Skeletal muscle satellite cell (primary cell): ENCODE data around the gene GCG.

Source experiments
- H3K27me3 ChIP-seq: 2 replicates; pipeline ENCODE4 v1.7.0; 2013; ENCODE audit warnings: low read length; ENCODE audit not compliant: control insufficient read depth, insufficient read depth
- H3K36me3 ChIP-seq: 2 replicates; pipeline ENCODE4 v1.7.0; 2013; ENCODE audit warnings: mild to moderate bottlenecking, control low read depth, low read length; ENCODE audit not compliant: insufficient read depth
- H3K4me1 ChIP-seq: 2 replicates; pipeline ENCODE4 v1.7.0; 2013; ENCODE audit warnings: low read length; ENCODE audit not compliant: control insufficient read depth, insufficient read depth
- H3K4me2 ChIP-seq: 2 replicates; pipeline ENCODE4 v1.7.0; 2013; ENCODE audit warnings: mild to moderate bottlenecking, low read length
- H3K4me3 ChIP-seq: 2 replicates; pipeline ENCODE4 v1.7.0; 2013; ENCODE audit warnings: low read length
- H3K9ac ChIP-seq: 2 replicates; pipeline ENCODE4 v1.7.0; 2013; ENCODE audit warnings: mild to moderate bottlenecking, low read depth, low read length, moderate library complexity
- H3K9me3 ChIP-seq: replicated peaks from 2 replicates; pipeline ENCODE4 v1.7.0; 2013; ENCODE audit warnings: mild to moderate bottlenecking, control low read depth, low read length

GCG gene

GRCh38 chr2:162177301-162177700, 25.3 kb upstream of the GCG start:
- Histone ChIP-seq H3K4me1 (no peaks in the 10 kb centered on the region), H3K36me3 (peaks cover 81% of the 10 kb centered on the region), H3K9me3 (no peaks in the 10 kb centered on the region), H3K9ac (no peak overlapping the region), H3K4me3 (no peak overlapping the region), H3K4me2 (no peak overlapping the region), H3K27me3 (no peaks in the 10 kb centered on the region)

GRCh38 chr2:162175714-162176113, 23.7 kb upstream of the GCG start:
- Histone ChIP-seq H3K4me3 (no peak overlapping the region), H3K36me3 (peaks cover 85% of the 10 kb centered on the region)

GRCh38 chr2:162174746-162175145, 22.7 kb upstream of the GCG start:
- Histone ChIP-seq H3K36me3 (peaks cover 85% of the 10 kb centered on the region), H3K27me3 (no peaks in the 10 kb centered on the region), H3K4me3 (no peak overlapping the region), H3K9me3 (no peaks in the 10 kb centered on the region), H3K4me1 (no peaks in the 10 kb centered on the region), H3K9ac (no peak overlapping the region), H3K4me2 (no peak overlapping the region)

More at GRCh38 chr2:162175714-162176113, 23.7 kb upstream of the GCG start:
- Histone ChIP-seq H3K4me1 (no peaks in the 10 kb centered on the region), H3K9ac (no peak overlapping the region), H3K27me3 (no peaks in the 10 kb centered on the region), H3K9me3 (no peaks in the 10 kb centered on the region), H3K4me2 (no peak overlapping the region)

- H3K9ac ChIP-seq, result no peak overlapping the region
- H3K9me3 ChIP-seq, result no peaks in the 10 kb centered on the region
- H3K36me3 ChIP-seq, result peaks cover 83% of the 10 kb centered on the region
- H3K4me2 ChIP-seq, result no peak overlapping the region
- H3K27me3 ChIP-seq, result no peaks in the 10 kb centered on the region
- no peaks in the 10 kb centered on the region for H3K4me1 ChIP-seq
- no peak overlapping the region for H3K4me3 ChIP-seq
Measured at GRCh38 chr2:162172802-162173370, 20.8 kb upstream of the GCG start.

GRCh38 chr2:162166745-162167144, 14.7 kb upstream of the GCG start:
- H3K9ac ChIP-seq, result no peak overlapping the region
- H3K4me3 ChIP-seq, result no peak overlapping the region
- H3K4me1 ChIP-seq, result no peaks in the 10 kb centered on the region
- H3K36me3 ChIP-seq, result peaks cover 32% of the 10 kb centered on the region
- no peaks in the 10 kb centered on the region for H3K9me3 ChIP-seq
- no peak overlapping the region for H3K4me2 ChIP-seq
- no peaks in the 10 kb centered on the region for H3K27me3 ChIP-seq

- H3K27me3 ChIP-seq, result no peaks in the 10 kb centered on the region
- H3K4me3 ChIP-seq, result no peak overlapping the region
- H3K9ac ChIP-seq, result no peak overlapping the region
- no peaks in the 10 kb centered on the region for H3K4me1 ChIP-seq
- H3K9me3 ChIP-seq, result no peaks in the 10 kb centered on the region
- peaks cover 27% of the 10 kb centered on the region for H3K36me3 ChIP-seq
- no peak overlapping the region for H3K4me2 ChIP-seq
Measured at GRCh38 chr2:162166174-162166573, 14.1 kb upstream of the GCG start.

GRCh38 chr2:162164802-162165201, 12.8 kb upstream of the GCG start:
- Histone ChIP-seq H3K36me3 (peaks cover 13% of the 10 kb centered on the region), H3K9me3 (no peaks in the 10 kb centered on the region), H3K4me1 (no peaks in the 10 kb centered on the region), H3K4me3 (no peak overlapping the region), H3K27me3 (no peaks in the 10 kb centered on the region), H3K4me2 (no peak overlapping the region), H3K9ac (no peak overlapping the region)

- Histone ChIP-seq H3K36me3 (no peaks in the 10 kb centered on the region), H3K4me3 (no peak overlapping the region), H3K9me3 (no peaks in the 10 kb centered on the region), H3K4me1 (no peaks in the 10 kb centered on the region), H3K4me2 (no peak overlapping the region), H3K27me3 (peaks cover 1% of the 10 kb centered on the region), H3K9ac (no peak overlapping the region)
Measured at GRCh38 chr2:162159446-162159845, 7.4 kb upstream of the GCG start.

- H3K4me1 ChIP-seq, result no peaks in the 10 kb centered on the region
- no peaks in the 10 kb centered on the region for H3K9me3 ChIP-seq
- H3K9ac ChIP-seq, result no peak overlapping the region
- H3K4me3 ChIP-seq, result no peak overlapping the region
- no peak overlapping the region for H3K4me2 ChIP-seq
- H3K36me3 ChIP-seq, result no peaks in the 10 kb centered on the region
- peaks cover 3% of the 10 kb centered on the region for H3K27me3 ChIP-seq
Measured at GRCh38 chr2:162156149-162156548, 4.1 kb upstream of the GCG start.

GRCh38 chr2:162155093-162155492, 3.0 kb upstream of the GCG start:
- Histone ChIP-seq H3K9ac (no peak overlapping the region), H3K4me2 (no peak overlapping the region), H3K4me1 (no peaks in the 10 kb centered on the region), H3K36me3 (no peaks in the 10 kb centered on the region), H3K9me3 (no peaks in the 10 kb centered on the region), H3K4me3 (no peak overlapping the region), H3K27me3 (peaks cover 3% of the 10 kb centered on the region)

GRCh38 chr2:162153608-162154224, 1.7 kb upstream of the GCG start:
- no peaks in the 10 kb centered on the region for H3K4me1 ChIP-seq
- no peaks in the 10 kb centered on the region for H3K9me3 ChIP-seq
- no peak overlapping the region for H3K4me2 ChIP-seq
- H3K36me3 ChIP-seq, result no peaks in the 10 kb centered on the region
- H3K9ac ChIP-seq, result no peak overlapping the region
- no peak overlapping the region for H3K4me3 ChIP-seq
- peaks cover 3% of the 10 kb centered on the region for H3K27me3 ChIP-seq

- Histone ChIP-seq H3K36me3 (no peaks in the 10 kb centered on the region), H3K9me3 (no peaks in the 10 kb centered on the region), H3K4me2 (no peak overlapping the region), H3K4me1 (peaks cover 4% of the 10 kb centered on the region), H3K9ac (no peak overlapping the region), H3K4me3 (no peak overlapping the region), H3K27me3 (peaks cover 3% of the 10 kb centered on the region)
Measured at GRCh38 chr2:162149940-162150339, 2.1 kb downstream of the GCG start.
